ENCODE data around the gene TTC39B. TPM values are rescaled to one million over a fixed set of nuclear protein-coding genes. Genes with fewer than 3 reads are reported as not detected.

TTC39B gene
- total and polyA plus RNA-seq, 2 of the 8 experiments (the other 6 are each of a cell fraction or from before 2014, with no cell fraction given) = 1.6 to 10.9 TPM

DNA sequence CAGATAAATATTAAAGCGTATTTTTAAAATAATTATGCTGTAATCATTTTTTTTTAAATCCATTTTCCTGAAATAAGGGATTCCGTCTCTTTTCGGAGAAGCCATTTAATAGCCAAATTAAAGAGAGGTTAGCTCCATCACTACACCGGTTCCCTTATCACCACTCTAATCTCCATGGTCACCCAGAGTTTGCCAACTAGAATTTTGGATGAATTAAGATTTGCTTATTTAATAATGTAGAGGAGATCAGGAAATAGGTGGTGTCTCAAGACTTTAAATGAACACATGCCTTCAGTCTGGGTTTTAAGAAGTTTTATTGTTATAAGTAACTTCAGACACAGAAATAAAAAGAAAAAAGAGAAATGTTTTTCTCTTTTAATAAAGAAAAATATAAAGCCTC is 151.7 kb downstream of the TTC39B start:
- Histone ChIP-seq H3K23me2 (ENCODE audit: low read depth, low read length) (no peaks in the 10 kb centered on the region), H2BK15ac (ENCODE audit: low read length) (no peak overlapping the region), H3K14ac (ENCODE audit: insufficient read length) (no peak overlapping the region), H2AK5ac (ENCODE audit: low read depth, low read length) (no peak overlapping the region), H3K18ac (ENCODE audit: extremely low read depth, low read length) (no peak overlapping the region), H4K5ac (ENCODE audit: insufficient read length, low read depth, low read length) (no peak overlapping the region), H3K4ac (replicated peaks; ENCODE audit: insufficient read length, low read depth, low read length) (no peak overlapping the region), H3K4me2 (ENCODE audit: insufficient read depth in 1 of 2, low read depth in 2 of 2, low read length in 2 of 2) (no peak overlapping the region), H3K79me1 (ENCODE audit: low read depth, low read length) (no peaks in the 10 kb centered on the region), H2BK5ac (ENCODE audit: low read depth, low read length) (no peak overlapping the region), H3K9ac (replicated peaks in 1 of 4; ENCODE audit: extremely low read depth in 1 of 4, low read depth in 3 of 4, low read length in 3 of 4) (no peak overlapping the region), H3K27ac (ENCODE audit: low read depth, low read length) (no peak overlapping the region), H3K36me3 (ENCODE audit: control insufficient read depth in 2 of 4, insufficient read depth in 4 of 4, low read length in 3 of 4) (no peaks in the 10 kb centered on the region), H2BK20ac (ENCODE audit: low read length) (no peak overlapping the region), H3K4me1 (replicated peaks in 1 of 4; ENCODE audit: control insufficient read depth in 3 of 4, insufficient read depth in 4 of 4, low read length in 3 of 4) (0 out of 7 replicates have a peak, but pooled peaks cover 0 to 2% (median 0%) of the 10 kb centered on the region in 4 experiments), H3K23ac (ENCODE audit: insufficient read length) (no peak overlapping the region), H2AFZ (ENCODE audit: low read length) (no peak overlapping the region), H2BK12ac (ENCODE audit: low read depth, low read length) (no peak overlapping the region), H3K79me2 (ENCODE audit: control insufficient read depth in 1 of 2, insufficient read depth in 2 of 2, low read length in 2 of 2) (no peaks in the 10 kb centered on the region), H3K27me3 (replicated peaks in 1 of 4; ENCODE audit: control insufficient read depth in 3 of 4, extremely low read depth in 1 of 4, insufficient read depth in 3 of 4, low read length in 3 of 4) (no peaks in the 10 kb centered on the region), H4K91ac (replicated peaks; ENCODE audit: insufficient read length, low read length) (no peak overlapping the region), H4K8ac (ENCODE audit: extremely low read depth, insufficient read depth, low read length) (no peak overlapping the region), H3K4me3 (ENCODE audit: extremely low read depth in 1 of 4, insufficient read depth in 2 of 4, low read depth in 3 of 4, low read length in 4 of 4) (no peak overlapping the region), H3K56ac (replicated peaks; ENCODE audit: insufficient read length, low read depth, low read length) (no peak overlapping the region), H4K20me1 (replicated peaks in 1 of 2; ENCODE audit: control insufficient read depth in 1 of 2, insufficient read depth in 2 of 2, low read length in 2 of 2) (no peaks in the 10 kb centered on the region), H3K9me3 (ENCODE audit: insufficient read depth in 2 of 2, low read depth in 1 of 2, low read length in 1 of 2) (no peaks in the 10 kb centered on the region), H2BK120ac (replicated peaks; ENCODE audit: low read depth, low read length) (no peak overlapping the region)
- no peak for FAIRE-seq
- TF ChIP-seq GABPA (IDR thresholded peaks at IDR 0.05; ENCODE audit: borderline replicate concordance, insufficient read depth, low read length) (no peak), SP4 (IDR thresholded peaks at IDR 0.05; ENCODE audit: low read length) (no peak), TBP (IDR thresholded peaks at IDR 0.05; ENCODE audit: low read depth, low read length) (no peak), RNF2 (IDR thresholded peaks at IDR 0.05; ENCODE audit: borderline replicate concordance, low read depth, low read length, missing control alignments, poor library complexity, severe bottlenecking) (no peak), RFX5 (IDR thresholded peaks at IDR 0.05; ENCODE audit: borderline replicate concordance, low read depth, low read length) (no peak), EGR1 (IDR thresholded peaks at IDR 0.05; ENCODE audit: borderline replicate concordance, low read depth, low read length) (no peak), SRF (IDR thresholded peaks at IDR 0.05; ENCODE audit: low read depth, low read length) (no peak), FOSL1 (IDR thresholded peaks at IDR 0.05; ENCODE audit: insufficient read depth, low read depth, low read length) (no peak), CTBP2 (IDR thresholded peaks at IDR 0.05; ENCODE audit: borderline replicate concordance, insufficient read depth, insufficient read length, low read length) (no peak), GTF2F1 (IDR thresholded peaks at IDR 0.05; ENCODE audit: borderline replicate concordance, low read depth, low read length) (no peak), ZNF274 (IDR thresholded peaks at IDR 0.05; ENCODE audit: borderline replicate concordance, extremely low read depth, low read length) (no peak), KDM5A (IDR thresholded peaks at IDR 0.05; ENCODE audit: low read length) (no peak)
- POLR2A ChIA-PET (ENCODE audit: partially characterized antibody) = no interaction called here
- DNase-seq (ENCODE audit: low read depth in 1 of 2, low spot score in 2 of 2) = no peak
- 64% methylated on average over 4 of the region's 4 CpGs; no CpG with 5 or more reads in 1 of the 2 experiments for WGBS, 2 experiments (ENCODE audit: extremely low coverage in 1 of 2, insufficient coverage in 1 of 2, insufficient read length in 1 of 2, insufficient replicate concordance in 2 of 2, low coverage in 1 of 2, low lambda C conversion rate in 2 of 2, missing lambda C conversion rate in 1 of 2)
- CTCF ChIA-PET (ENCODE audit: partially characterized antibody) = interaction anchor here (0.9 kb wide), 2 partner anchors 22 to 52 kb away, joined by 3 read pairs; no protein-coding TSS in a partner anchor

All from H1 (cell line).